GM21367 (cell line): ENCODE measurements around the gene LONRF3.

Source experiments
- ATAC-seq: cut with Tn5 transposase; IDR thresholded peaks from one replicate; pipeline ENCODE4 v1.9.1; 2021; ENCODE audit not compliant: unreplicated experiment

Gene LONRF3

GRCh38 chrX:119030990-119031389, 56.6 kb downstream of the LONRF3 start:
- ATAC-seq: no peak

GRCh38 chrX:119036107-119037029, 62.0 kb downstream of the LONRF3 start:
- ATAC-seq: no peak

GRCh38 chrX:119040432-119040831, 66.0 kb downstream of the LONRF3 start:
- ATAC-seq: no peak

GRCh38 chrX:119041175-119041574, 66.8 kb downstream of the LONRF3 start:
- no peak for ATAC-seq

- no peak for ATAC-seq
Observed at GRCh38 chrX:119042040-119042439, 67.6 kb downstream of the LONRF3 start.

GRCh38 chrX:119042996-119043395, 68.6 kb downstream of the LONRF3 start:
- ATAC-seq: no peak

GRCh38 chrX:119045884-119046283, 71.5 kb downstream of the LONRF3 start:
- no peak for ATAC-seq

- ATAC-seq: no peak
Observed at GRCh38 chrX:119055687-119056086, 81.3 kb downstream of the LONRF3 start.

- no peak for ATAC-seq
Observed at GRCh38 chrX:119062750-119063374, 88.4 kb downstream of the LONRF3 start.

GRCh38 chrX:119063428-119063827, 89.0 kb downstream of the LONRF3 start:
- no peak for ATAC-seq

- ATAC-seq: no peak
Observed at GRCh38 chrX:119067023-119067739, 92.8 kb downstream of the LONRF3 start.
